ENCODE results near the gene RETN.

Gene RETN

DNA sequence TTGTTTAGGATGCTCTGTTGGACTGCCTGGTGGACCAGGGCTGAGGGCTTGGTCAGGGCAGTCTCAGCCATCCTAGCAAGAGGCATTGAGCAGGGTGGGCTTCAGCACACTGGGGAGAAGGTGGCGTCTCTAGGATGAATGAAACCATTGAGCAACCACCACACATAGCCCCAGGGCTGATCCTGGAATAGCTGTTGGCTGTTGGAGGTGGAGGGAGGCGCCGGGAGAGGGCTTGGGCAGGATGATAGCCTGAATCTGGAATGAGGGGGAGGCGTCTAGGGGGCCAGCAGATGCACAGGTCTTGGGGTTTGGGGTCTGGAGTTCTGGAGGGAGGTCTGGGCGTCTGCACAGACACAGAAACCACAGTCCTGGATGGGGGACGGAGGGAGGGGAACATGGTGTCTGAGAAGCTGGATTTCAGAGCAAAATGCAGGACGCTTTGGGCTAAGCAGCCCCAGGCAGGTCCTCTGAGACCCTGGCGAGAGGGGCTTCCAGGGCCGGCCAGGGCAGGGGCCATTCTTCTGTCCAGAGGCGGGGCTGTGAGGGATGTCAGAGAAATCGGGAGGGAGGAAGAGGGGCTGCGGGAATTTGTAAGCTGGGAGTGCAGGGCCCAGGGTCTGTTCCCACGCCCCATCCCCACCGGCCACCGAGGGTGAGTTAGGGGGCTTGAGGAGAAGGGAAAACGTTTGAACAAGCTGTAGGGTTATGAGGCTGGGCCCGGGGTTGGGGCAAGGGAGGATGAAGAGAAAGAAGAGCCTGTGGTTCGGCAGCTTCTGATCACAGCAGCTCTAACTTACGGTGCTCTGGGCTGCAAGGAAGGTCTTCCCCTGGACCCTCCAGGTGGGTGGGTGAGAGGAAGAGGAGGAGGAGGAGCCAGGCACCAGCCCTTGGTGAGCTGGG is 16.9 kb downstream of the RETN start:
- DNase-seq = no peak

DNA sequence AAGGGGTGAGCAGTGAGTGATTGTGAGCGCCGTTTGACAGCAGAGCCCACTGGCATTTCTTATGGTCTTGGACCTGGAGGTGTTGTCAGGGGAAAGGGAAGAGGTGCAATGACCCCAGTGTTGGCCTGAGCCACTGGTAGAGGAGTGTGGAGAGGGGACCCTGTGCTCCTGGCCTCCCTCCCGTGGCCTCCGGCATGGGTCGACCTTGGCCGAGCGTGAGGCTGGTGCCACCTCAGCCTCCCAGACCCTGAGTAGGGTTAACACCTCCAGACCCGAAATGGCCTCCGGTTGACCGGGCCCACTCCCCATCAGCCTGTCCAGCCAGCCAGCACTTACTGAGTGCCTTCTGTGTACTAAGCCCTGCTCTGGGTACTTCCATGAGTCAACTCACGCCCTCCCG is 18.3 kb downstream of the RETN start:
- DNase-seq = no peak

DNA sequence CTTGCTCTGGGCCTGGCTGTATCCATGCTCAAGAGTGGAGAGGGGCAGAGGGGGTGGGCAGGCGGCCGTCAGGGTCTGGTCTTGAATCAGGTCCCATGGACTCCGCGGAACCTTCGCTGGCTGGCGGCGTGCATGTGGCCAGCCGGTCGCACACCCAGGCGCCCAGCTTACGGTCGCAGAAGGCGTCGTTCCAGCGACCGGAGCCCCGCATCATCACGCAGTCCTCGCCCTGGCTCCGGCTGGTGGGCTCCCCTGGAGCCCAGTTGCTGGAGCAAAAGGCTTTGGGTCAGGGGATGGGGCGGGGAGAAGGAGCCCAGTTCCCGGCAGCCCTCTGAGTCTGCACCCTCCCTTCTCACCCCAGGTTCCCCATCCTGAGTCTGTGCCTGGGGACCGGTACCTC is 20.3 kb downstream of the RETN start:
- DNase-seq = no peak

GRCh38 chr19:7690779-7691258 is 22.0 kb downstream of the RETN start:
- DNase-seq = no peak

- DNase-seq = no peak
These were observed 22.6 kb downstream of the RETN start for GRCh38 chr19:7691497-7691896.

- no peak for DNase-seq
These were observed 23.7 kb downstream of the RETN start for GRCh38 chr19:7692417-7693088.

DNA sequence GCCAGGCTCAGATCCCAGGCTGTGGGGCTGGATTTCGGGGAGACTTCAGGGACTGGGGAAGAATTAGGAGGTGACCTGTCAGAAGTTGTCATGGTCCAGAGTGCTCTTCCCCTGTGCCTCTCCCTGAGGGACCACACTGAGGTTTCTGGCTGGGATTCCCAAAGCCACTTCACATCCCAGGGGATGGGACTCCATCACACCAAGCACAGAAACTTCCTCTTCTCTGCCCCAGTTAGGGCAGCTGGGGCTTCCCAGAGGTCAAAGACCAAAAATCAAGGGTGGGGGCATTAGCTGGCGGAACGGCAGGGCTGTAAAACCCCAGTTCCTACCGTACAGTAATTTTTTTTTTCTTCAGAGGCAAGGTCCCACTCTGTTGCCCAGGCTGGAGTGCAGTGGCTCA is 25.6 kb downstream of the RETN start:
- DNase-seq = no peak

GRCh38 chr19:7697721-7698287 is 29.0 kb downstream of the RETN start:
- no peak for DNase-seq

DNA sequence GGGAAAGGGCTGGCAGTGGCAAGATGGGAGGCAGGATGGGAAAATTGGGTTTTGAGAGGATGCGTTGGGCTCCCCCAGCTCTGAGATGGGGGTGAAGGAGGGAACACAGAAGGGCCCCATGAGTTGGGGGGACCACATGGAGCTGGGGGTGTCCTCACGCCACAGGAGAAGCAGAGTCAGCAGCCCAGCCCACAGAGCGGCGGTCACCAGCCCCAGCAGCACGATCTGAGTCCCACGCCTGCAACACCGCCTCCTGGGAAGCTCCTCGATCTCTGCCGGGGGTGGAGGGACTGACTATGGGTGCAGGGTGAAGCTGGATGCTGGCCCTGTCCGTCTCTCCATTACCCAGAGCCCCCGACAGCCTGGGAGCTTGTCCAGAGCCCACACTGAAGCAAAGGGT is 29.7 kb downstream of the RETN start:
- no peak for DNase-seq

DNA sequence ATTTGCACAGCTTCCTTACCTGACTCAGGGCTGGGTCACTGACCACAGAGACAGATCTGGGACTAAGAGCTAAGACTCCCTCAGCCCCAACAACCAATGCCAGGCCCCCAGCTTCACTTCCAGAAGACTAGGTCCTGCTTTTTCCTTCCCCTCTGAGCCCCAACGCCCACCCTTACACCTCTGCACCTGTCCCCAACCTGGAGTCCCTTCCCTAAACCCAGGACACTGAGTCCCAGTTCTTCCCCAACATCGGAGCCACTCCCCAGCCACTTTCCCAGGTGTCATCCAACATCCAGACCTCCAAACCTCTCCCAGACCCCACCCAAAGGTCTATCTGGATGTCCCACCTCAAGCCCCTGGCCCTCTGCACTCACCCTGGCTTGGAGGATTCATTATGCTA is 30.2 kb downstream of the RETN start:
- no peak for DNase-seq

GRCh38 chr19:7699417-7700401 is 30.9 kb downstream of the RETN start:
- DNase-seq = no peak

GRCh38 chr19:7701049-7701653 is 32.3 kb downstream of the RETN start:
- DNase-seq = no peak

GRCh38 chr19:7701654-7702457 is 33.0 kb downstream of the RETN start, which contains the start of gene FCER2:
Gene FCER2, minus strand, starts transcription at chr19:7702131. Its CDS starts 2,371 bp downstream, at chr19:7699760.
- no peak for DNase-seq

- no peak for DNase-seq
These were observed 34.5 kb downstream of the RETN start for GRCh38 chr19:7703332-7703731.

- no peak for DNase-seq
These were observed 35.6 kb downstream of the RETN start for GRCh38 chr19:7704280-7705060.

DNA sequence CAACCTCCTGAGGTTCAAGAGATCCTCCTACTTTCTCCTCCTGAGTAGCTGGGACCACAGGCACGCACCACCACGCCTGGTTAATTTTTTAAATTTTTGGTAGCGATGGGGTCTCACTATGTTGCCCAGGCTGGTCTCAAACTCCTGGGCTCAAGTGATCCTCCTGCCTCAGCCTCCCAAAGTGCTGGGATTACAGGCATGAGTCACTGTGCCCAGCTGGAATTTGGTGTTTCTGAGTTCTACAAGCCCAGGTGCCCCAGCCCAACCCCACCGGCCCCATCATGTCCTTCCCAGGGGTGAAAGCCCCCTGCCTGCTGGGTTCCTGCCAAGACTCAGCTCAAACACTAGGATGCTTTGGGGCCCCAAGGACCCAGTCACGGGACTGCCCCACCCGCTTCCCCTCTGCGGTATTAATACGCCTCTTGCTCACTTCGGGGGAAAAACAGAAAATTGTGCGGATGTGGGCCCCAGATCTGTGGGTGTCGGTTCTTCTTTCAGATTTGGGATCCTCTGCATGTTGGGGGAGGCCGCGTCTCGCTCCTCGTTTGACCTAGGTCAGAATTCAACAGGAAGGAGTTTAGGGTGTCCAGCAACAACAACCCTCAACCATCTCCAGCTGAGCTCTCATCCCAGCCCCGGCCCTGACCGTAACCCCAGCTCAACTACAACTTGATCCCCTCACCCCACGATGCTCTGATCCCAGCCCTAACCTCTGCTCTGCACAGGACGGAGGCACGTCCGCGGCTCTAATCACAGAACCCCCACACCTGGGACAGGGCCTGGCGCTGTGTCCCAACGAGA is 36.7 kb downstream of the RETN start:
- DNase-seq = no peak

- DNase-seq = no peak
These were observed 37.5 kb downstream of the RETN start for GRCh38 chr19:7706188-7706954.

DNA sequence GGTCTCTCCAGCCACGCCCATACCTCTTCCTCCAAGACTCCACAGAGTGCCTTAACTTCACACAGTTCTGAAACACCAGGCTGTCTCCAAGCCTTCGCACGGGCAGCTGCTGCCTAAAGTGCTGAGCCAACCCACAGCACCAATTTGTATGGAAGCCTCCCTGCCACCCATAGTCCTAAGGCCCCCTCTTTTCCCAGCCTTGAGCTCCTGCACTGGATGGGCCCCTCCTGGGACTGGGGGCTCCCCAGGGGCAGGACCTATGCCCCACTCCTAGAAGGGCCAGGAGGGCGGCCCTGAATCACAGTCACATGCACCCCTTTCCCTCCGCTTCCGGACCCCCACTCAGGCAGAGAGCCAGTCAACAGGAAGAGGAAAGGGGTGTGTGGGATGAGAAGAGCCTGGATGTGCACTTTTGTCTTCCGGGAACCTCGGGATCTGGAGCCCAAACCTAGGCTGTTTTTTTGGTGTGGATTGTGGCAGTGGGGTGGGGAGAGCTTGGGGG is 38.2 kb downstream of the RETN start:
- DNase-seq = no peak

All from fibroblast of skin of scalp (primary cell).